HG02798 (cell line): ENCODE measurements around the gene IMMP2L.
"Not testable (repeated sequence)": the region's sequence is repeated elsewhere in the genome, so short reads cannot be mapped to it uniquely, and the experiment has no call there.

ENCODE experiments used
- ATAC-seq: cut with Tn5 transposase; IDR thresholded peaks from one replicate; pipeline ENCODE4 v1.9.1; 2021; ENCODE audit warnings: mild to moderate bottlenecking; ENCODE audit not compliant: unreplicated experiment, poor library complexity

The IMMP2L gene

DNA sequence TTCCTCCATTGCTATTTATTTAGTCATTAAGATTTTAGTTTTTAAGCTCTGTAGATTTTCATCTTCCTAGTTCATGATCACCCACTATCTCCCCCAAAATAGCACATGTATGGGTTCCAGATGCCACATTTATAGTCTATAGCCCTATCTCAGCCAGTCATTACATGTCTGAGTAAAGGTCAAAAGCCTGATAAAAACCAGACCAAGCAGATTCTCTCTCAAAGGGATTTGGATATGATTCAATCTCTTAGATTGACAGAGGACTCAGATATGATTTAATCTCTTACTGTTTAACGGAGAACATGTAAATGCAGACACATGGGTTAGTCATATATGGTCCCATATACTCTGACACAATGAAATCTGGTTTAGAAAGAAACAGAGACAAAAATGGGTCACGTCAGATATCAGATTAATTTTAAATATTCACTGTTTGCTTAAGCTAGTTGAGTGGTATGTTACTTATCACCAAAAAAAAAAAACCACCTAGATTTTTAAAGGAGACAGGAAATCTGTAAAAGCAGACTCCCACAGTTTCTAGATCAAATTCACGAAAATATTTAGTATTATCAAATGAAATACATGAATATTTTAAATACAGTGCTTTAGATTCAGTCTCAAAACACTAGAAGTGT is 578.4 kb downstream of the IMMP2L start:
- no peak for ATAC-seq

- no peak for ATAC-seq
These were observed 585.1 kb downstream of the IMMP2L start for GRCh38 chr7:110977127-110977737.

- ATAC-seq = no peak
These were observed 586.8 kb downstream of the IMMP2L start for GRCh38 chr7:110975486-110975885.

GRCh38 chr7:110974441-110974840 is 587.9 kb downstream of the IMMP2L start:
- ATAC-seq = no peak

DNA sequence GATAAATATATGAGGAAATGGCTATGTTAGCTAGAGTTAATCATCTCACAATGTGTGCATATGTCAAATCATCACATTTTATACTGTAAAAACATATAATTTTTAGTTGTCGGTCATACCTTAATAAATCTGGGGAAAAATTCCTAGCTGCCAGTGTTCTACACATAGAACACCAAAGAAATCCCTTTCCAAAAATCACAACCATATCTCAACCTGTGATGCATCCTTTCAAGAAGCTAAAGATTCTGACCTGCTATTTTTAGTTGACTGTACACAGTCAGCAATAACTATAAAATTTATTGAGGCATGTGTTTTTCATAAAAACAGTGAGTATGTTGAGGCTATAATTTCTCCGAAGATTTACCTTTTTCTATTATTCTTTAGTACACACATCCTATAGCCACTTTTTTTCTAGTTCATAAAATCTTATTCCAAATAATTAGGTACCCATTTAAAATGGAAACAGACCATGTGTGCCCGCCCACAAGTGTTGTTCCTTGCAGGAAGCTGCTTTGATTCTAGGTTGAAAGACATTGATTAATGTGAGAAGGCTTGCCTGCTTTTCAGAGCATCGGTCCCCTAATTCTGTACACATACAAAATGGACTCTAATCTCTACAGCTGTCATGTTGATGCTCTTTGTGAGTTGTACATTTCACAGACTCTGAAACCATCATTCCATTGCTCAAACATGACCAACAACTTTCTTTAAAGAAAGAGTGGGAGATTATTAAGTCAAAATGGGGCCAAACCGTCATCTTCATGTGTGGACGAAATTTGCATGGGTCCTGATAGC is 588.9 kb downstream of the IMMP2L start:
- ATAC-seq = no peak

DNA sequence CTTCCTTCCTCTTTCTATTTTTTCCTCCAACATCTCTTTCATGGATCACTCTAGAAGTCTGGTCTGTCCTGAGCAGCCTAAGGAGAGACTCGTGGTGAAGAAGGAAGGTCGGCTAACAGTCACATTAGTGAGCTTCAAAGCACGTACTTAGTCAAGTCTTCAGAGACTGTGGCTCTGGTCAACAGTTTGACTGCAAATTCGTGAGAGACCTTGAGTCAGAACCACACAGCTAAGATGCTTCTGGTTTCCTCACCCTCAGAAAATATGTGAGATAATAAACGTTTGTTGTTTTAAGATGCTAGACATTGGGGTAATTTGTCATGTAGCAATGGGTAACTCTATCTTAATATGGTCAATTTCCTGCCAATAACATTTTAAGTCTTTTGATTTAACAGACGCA is 597.5 kb downstream of the IMMP2L start:
- ATAC-seq = no peak

GRCh38 chr7:110962826-110963225 is 599.5 kb downstream of the IMMP2L start:
- no peak for ATAC-seq

GRCh38 chr7:110962374-110962773 is 599.9 kb downstream of the IMMP2L start:
- no peak for ATAC-seq

DNA sequence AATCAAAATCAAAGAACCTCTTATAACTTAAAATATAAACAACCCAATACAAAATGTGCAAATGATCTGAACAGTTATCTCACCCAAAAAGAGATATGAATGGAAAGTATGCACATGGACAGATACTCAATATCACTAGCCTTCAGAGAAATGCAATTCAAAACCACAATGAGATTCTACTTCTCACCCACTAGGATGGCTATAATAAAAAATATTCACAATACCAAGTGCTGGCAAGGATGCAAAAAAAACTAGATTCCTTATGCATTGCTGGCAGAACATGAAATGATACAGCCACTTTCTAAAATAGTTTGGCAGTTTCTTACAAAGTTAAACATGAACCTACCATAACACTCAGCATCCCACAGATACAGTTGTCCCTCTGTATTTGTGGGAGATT is 601.5 kb downstream of the IMMP2L start:
- ATAC-seq = no peak

GRCh38 chr7:110948280-110948679 is 614.0 kb downstream of the IMMP2L start:
- ATAC-seq = no peak

DNA sequence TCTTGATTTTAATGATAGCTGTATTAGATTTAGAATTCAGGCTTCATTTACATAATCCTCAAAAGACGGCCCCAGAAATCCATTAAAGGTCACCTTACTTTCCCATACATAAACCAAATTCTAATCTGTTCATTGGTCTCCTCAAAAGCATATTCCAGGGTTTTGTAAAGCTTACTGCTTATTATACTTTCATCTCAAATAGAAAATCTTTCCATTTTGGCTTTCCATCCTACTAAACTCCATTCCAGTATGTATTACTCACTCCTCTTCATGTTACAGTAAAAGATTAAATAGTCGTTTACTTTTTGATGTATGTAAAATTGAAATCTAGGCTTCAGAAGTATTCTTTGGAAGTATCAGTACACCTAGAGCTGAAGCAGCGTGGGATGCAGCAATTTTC is 614.9 kb downstream of the IMMP2L start:
- ATAC-seq = no peak

- ATAC-seq = no peak
These were observed 617.2 kb downstream of the IMMP2L start for GRCh38 chr7:110944966-110945644.

DNA sequence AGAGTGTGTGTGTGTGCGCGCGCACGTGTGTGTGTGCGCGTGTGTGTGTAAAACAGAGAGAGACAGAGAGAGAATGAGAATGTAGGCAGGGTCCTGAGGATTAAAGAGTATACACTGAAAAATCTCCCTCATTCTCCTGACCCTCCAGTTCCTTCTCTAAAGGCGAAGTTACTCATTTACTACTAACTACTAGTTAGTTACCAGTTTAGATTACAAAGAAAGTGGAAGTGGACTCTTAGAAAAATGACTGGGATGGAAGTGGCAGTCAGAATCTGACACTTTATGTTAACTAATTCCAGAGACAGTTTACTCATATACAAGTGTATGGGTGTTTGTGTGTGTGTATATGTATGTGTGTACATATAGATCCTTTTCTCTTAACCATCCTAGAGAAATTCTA is 617.8 kb downstream of the IMMP2L start:
- no peak for ATAC-seq

GRCh38 chr7:110943701-110944345 is 618.5 kb downstream of the IMMP2L start:
- ATAC-seq = no peak

GRCh38 chr7:110941385-110941784 is 620.9 kb downstream of the IMMP2L start:
- ATAC-seq = no peak

- no peak for ATAC-seq
These were observed 621.5 kb downstream of the IMMP2L start for GRCh38 chr7:110940756-110941155.

DNA sequence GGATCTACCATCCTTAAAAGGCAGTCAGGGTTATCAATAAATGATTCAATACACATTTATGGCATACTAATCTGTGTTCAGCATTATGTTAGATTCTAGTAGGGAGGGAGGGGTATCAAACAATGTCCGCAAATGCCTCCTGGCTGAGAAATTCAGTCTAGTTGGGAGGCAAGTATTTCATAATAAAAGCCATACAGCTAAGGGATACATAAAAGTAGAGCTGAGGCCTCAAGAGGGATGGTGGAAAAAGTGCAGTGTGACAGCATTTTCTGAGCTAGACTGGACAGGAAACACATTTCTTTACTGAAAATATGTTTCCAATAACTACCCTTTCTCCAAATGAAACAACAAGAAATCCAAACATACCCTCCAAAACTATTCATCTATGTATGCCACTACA is 624.1 kb downstream of the IMMP2L start:
- ATAC-seq = no peak

DNA sequence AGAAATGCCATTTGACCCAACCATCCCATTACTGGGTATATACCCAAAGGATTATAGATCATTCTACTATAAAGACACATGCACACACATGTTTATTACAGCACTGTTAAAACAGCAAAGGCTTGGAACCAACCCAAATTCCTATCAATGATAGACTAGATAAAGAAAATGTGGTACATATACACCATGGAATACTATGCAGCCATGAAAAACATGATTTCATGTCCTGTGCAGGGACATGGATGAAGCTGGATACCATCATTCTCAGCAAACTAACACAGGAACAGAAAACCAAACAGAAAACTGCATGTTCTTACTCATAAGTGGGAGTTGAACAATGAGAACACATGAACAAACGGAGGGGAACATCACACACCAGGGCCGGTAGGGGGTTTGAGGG is 625.6 kb downstream of the IMMP2L start:
- ATAC-seq = not testable (repeated sequence)

DNA sequence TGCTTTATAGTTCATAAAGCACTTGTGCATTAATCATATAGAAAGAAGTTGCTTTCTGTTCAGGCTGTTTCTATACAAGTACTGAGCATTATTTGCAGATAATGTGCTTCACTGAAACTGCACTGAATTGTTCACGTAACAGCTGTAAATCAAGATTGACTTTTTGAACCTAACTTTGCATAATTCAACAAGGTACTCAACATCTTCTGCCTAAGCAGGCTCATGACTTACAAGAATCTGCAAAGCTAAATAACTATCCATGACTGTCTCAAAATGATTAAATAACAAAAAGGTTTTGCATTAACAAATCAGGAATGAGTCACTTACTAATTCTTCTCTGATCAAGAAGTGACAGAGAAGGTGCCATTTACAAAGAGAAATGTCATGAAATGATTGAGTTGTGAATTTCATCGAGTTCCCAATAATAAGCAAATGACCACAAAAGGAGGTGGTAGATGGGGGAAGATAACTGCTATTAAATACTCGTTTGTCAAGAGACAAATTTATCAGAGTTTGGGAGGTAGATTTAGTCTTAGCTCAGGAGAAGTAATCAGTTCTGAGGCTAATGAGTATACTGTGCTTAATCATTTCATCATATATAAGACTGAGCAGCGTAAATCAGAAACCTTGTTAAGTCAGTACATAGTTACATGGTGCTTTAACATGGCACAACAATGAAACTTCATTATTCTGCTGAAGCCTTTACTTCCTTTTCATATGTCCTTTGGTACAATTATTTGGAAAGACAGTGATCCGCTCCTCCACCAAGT is 632.6 kb downstream of the IMMP2L start:
- ATAC-seq = no peak

DNA sequence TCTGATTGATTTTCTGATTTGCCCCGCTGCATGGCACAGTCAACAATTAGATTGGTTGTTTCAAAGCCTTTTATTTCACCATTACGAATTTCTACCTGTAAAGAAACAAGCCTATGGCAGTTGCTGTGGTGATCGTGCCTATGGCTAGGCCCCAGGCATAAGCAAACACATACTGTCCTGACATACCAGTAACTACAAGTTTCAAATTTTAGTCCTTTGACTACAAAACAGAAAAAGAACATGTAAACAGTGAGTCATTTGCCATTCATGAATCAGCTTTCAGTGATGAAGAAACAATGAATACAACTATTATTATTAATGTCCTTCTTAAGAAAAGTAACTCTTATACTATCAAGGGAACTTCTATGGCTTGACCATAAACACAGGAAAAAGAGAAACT is 639.4 kb downstream of the IMMP2L start:
- no peak for ATAC-seq
